GM12872 (cell line): ENCODE measurements around the gene MSANTD1.

Source experiments
- TF ChIP-seq, protein P1 (sequence below): IDR thresholded peaks from 3 replicates; pipeline ENCODE4 v1.5.1; 2011; ENCODE audit warnings: low read depth, mild to moderate bottlenecking, low read length, moderate library complexity; ENCODE audit not compliant: insufficient read depth

The MSANTD1 gene

GRCh38 chr4:3235030-3235345 lies 14.0 kb upstream of the MSANTD1 start:
- TF ChIP-seq, protein P1, sequence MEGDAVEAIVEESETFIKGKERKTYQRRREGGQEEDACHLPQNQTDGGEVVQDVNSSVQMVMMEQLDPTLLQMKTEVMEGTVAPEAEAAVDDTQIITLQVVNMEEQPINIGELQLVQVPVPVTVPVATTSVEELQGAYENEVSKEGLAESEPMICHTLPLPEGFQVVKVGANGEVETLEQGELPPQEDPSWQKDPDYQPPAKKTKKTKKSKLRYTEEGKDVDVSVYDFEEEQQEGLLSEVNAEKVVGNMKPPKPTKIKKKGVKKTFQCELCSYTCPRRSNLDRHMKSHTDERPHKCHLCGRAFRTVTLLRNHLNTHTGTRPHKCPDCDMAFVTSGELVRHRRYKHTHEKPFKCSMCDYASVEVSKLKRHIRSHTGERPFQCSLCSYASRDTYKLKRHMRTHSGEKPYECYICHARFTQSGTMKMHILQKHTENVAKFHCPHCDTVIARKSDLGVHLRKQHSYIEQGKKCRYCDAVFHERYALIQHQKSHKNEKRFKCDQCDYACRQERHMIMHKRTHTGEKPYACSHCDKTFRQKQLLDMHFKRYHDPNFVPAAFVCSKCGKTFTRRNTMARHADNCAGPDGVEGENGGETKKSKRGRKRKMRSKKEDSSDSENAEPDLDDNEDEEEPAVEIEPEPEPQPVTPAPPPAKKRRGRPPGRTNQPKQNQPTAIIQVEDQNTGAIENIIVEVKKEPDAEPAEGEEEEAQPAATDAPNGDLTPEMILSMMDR = no peak

DNA sequence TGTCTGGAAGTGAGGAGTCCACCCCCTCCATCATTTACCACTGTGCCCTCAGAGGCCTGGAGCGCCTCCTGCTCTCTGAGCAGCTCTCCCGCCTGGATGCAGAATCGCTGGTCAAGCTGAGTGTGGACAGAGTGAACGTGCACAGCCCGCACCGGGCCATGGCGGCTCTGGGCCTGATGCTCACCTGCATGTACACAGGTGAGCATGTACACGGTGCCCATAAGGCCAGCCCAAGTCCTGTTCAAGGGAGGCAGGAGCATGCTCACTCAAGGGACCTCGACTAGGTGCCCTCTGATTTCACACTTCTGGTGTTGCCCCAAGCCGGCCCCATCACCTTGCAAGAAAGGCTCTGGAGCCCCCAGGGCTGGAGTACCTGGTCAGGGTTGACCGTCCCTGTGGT lies 13.4 kb upstream of the MSANTD1 start:
- TF ChIP-seq, protein P1 = no peak

- TF ChIP-seq, protein P1 = no peak
Observed at GRCh38 chr4:3236326-3236878, 12.6 kb upstream of the MSANTD1 start.

DNA sequence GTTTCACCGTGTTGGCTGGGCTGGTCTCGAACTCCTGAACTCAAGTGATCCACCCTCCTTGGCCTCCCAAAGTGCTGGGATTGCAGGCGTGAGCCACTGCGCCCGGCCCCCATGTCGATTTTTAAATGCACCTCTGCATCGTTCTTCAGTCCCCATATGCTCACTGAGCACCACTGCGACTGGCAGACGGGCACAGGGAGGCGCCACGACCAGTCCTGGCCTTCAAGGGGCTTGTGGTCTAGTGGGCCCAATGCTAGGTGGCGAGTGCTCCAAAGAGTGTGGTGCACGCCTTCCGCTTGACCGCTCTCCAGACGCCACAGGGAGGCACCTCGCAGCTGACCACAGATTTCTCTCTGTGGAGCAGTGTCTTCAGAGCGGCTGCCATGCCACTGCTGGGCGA lies 11.7 kb upstream of the MSANTD1 start:
- TF ChIP-seq, protein P1 = no peak

DNA sequence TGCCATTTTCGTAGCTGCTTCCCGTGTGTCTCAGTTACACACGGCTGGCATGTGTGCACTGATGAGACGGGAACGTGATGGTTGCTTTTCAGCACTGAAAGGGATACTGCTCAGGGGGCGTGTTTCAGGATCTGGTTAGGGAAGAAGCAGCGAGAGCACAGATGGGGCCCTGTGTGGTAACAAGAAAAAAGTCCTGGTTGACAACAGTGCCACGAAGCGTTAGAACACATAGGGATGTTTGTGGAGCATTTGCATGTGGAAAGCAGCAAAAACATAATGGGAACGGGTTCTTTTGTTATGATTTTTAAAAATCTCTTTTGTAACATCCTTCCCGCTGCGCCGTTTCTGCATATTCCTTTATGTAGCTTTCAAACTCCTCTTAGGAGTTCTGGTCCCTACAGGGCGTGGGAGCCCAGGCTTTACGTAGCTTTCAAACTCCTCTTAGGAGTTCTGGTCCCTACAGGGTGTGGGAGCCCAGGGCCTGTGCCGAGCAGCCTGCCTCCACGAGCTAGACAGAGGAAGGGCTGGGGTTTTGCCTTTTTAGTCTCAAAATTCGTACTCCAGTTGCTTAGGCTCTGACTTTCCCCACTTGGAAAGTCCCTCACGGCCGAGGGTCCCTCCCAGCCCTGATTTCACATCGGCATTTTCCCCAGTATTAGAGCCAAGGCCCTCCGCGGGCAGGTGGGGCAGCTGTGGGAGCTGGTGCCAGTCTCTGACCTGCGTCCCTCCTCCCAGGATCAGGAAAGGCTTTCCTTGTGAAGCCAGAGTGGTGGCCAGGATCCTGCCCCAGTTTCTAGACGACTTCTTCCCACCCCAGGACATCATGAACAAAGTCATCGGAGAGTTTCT lies 11.0 kb upstream of the MSANTD1 start:
- TF ChIP-seq, protein P1 = no peak

DNA sequence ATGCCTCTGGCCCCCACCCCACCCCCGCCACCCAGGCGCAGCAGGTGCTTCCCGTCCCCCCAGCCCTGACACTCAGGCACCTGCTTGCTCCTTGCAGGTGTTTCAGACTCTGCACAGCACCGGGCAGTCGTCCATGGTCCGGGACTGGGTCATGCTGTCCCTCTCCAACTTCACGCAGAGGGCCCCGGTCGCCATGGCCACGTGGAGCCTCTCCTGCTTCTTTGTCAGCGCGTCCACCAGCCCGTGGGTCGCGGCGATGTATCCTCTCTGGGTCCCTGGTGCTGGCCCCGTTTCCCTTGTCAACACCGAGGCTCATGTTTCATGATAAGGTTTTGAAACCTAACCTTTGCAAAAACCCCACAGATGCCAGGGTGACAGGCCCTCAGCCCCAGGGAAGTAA lies 10.2 kb upstream of the MSANTD1 start:
- TF ChIP-seq, protein P1 = no peak

GRCh38 chr4:3239303-3239702 lies 9.7 kb upstream of the MSANTD1 start:
- TF ChIP-seq, protein P1 = no peak
